HCT116 (cell line): Measurements from ENCODE around the gene TNIK. TPM values are rescaled to one million over a fixed set of nuclear protein-coding genes. Genes with fewer than 3 reads are reported as not detected.

ENCODE experiments used
- ATAC-seq: fragments of 200-7000 bp; cut with Tn5 transposase; 2 replicates; pipeline ENCODE4 v1.9.1; 2020; ENCODE audit warnings: mild to moderate bottlenecking, moderate library complexity
- BruUV-seq: library from RNA; stranded (reverse); fragments of 400-500 nt; replicated peaks from 2 replicates; lab custom pipeline; 2021; lab: Mats Ljungman, UMichigan
- CTCF ChIA-PET: fragments of 300-600 bp; sonication (Branson Sonifier 250); formaldehyde crosslinking; loops from one replicate; lab custom pipeline; 2021; ENCODE audit warnings: antibody characterized with exemption; lab: Charles Lee
- POLR2A ChIA-PET: fragments of 300-600, 350-600 bp; sonication (Branson Sonifier 250); formaldehyde crosslinking; loops from one replicate; lab custom pipeline; 2021; ENCODE audit warnings: antibody characterized with exemption; lab: Charles Lee
- RAD21 ChIA-PET, 2 experiments: fragments of 300-600 bp; sonication (Branson Sonifier 250); formaldehyde crosslinking; loops; one replicate each; lab custom pipeline; 2023; ENCODE audit warnings: low total read pairs in 2 of 2; ENCODE audit not compliant: uncharacterized antibody in 2 of 2, unreplicated experiment in 2 of 2, low non-redundant PET in 1 of 2; lab: Charles Lee
- DNase-seq: peaks from one replicate; pipeline ENCODE4 v3.0.0-alpha.2; 2010; ENCODE audit warnings: low read depth, low spot score
- H2AFZ ChIP-seq: fragments of 200-600 bp; shearing (Covaris generic), sonication (generic); 2 replicates; pipeline ENCODE4 v1.6.1; 2017; ENCODE audit warnings: low read depth, mixed run types, mixed read lengths, antibody characterized with exemption, low read length; ENCODE audit not compliant: poor library complexity, severe bottlenecking
- H3K27ac ChIP-seq: 2 replicates; pipeline ENCODE4 v1.5.1; 2012; ENCODE audit warnings: low read depth, low read length
- H3K27me3 ChIP-seq: fragments of 200-600 bp; sonication (generic); 2 replicates; pipeline ENCODE4 v1.6.1; 2016; ENCODE audit warnings: mixed run types, low read length, mixed read lengths; ENCODE audit not compliant: insufficient read depth
- H3K36me3 ChIP-seq, 2 experiments: fragments of 200-500 bp in 1 of 2; fragments of 200-600 bp in 1 of 2; sonication (Bioruptor generic) in 1 of 2; sonication (generic) in 1 of 2; 2 replicates each; pipeline versions ENCODE4 v1.5.1 to v1.6.1; 2014 to 2016; ENCODE audit warnings: low read length in 2 of 2, inconsistent platforms in 1 of 2, mixed read lengths in 1 of 2, mixed run types in 1 of 2; ENCODE audit not compliant: insufficient read depth in 2 of 2, control insufficient read depth in 1 of 2
- H3K4me1 ChIP-seq, 2 experiments: fragments of 200-600 bp in 1 of 2; sonication (generic) in 1 of 2; 2 replicates each; pipeline versions ENCODE4 v1.5.1 to v1.6.1; 2012 to 2017; ENCODE audit warnings: low read length in 2 of 2, inconsistent platforms in 1 of 2, mild to moderate bottlenecking in 1 of 2, mixed read lengths in 1 of 2, mixed run types in 1 of 2, moderate library complexity in 1 of 2; ENCODE audit not compliant: insufficient read depth in 2 of 2, control insufficient read depth in 1 of 2
- H3K4me2 ChIP-seq: fragments of 200-600 bp; sonication (generic); 2 replicates; pipeline ENCODE4 v1.6.1; 2017; ENCODE audit warnings: mixed run types, low read length, mixed read lengths
- H3K4me3 ChIP-seq, 2 experiments: fragments of 200-600 bp in 1 of 2; sonication (generic) in 1 of 2; replicated peaks in 1 of 2; 2 replicates each; pipeline ENCODE4 v1.5.1; 2011 to 2016; ENCODE audit warnings: low read length in 2 of 2, control low read depth in 1 of 2, low read depth in 1 of 2, mild to moderate bottlenecking in 1 of 2, mixed read lengths in 1 of 2, mixed run types in 1 of 2
- H3K79me2 ChIP-seq: fragments of 200-600 bp; sonication (generic); 2 replicates; pipeline ENCODE4 v1.6.1; 2017; ENCODE audit warnings: mild to moderate bottlenecking, mixed run types, low read length, moderate library complexity, mixed read lengths; ENCODE audit not compliant: insufficient read depth
- H3K9ac ChIP-seq: fragments of 200-600 bp; sonication (generic); 2 replicates; pipeline ENCODE4 v1.6.1; 2016; ENCODE audit warnings: low read length, mixed read lengths
- H3K9me2 ChIP-seq: fragments of 200-600 bp; sonication (generic), shearing (Covaris generic); 2 replicates; pipeline ENCODE4 v1.6.1; 2017; ENCODE audit warnings: mixed run types, mild to moderate bottlenecking, moderate library complexity; ENCODE audit not compliant: insufficient read depth
- H3K9me3 ChIP-seq, 2 experiments: fragments of 200-500 bp in 1 of 2; fragments of 200-600 bp in 1 of 2; sonication (Bioruptor generic) in 1 of 2; sonication (generic) in 1 of 2; 2 replicates each; pipeline ENCODE4 v1.6.1; 2014 to 2017; ENCODE audit warnings: low read length in 2 of 2, mixed read lengths in 2 of 2, inconsistent platforms in 1 of 2, low read depth in 1 of 2, mild to moderate bottlenecking in 1 of 2, mixed run types in 1 of 2, moderate library complexity in 1 of 2; ENCODE audit not compliant: control insufficient read depth in 1 of 2, insufficient read depth in 1 of 2
- H4K20me1 ChIP-seq: fragments of 200-600 bp; sonication (generic), shearing (Covaris generic); 2 replicates; pipeline ENCODE4 v1.6.1; 2017; ENCODE audit warnings: mixed run types, mild to moderate bottlenecking, moderate library complexity; ENCODE audit not compliant: insufficient read depth
- POLR2A ChIP-seq: IDR thresholded peaks from 2 replicates; pipeline ENCODE4 v1.7.0; 2011; ENCODE audit warnings: borderline replicate concordance; ENCODE audit not compliant: insufficient read depth, insufficient read length; ENCODE audit errors: extremely low read depth
- RAD21 ChIP-seq: IDR thresholded peaks from 2 replicates; pipeline ENCODE4 v1.6.1; 2012; ENCODE audit warnings: low read depth, mild to moderate bottlenecking
- intact Hi-C: fragments of 100-400 bp; cut with micrococcal nuclease; formaldehyde crosslinking; loops from 2 replicates; pipeline ENCODE4 v1.10.0; 2022
- total RNA-seq: library from RNA; stranded (reverse); gene quantifications from one replicate; pipeline ENCODE4 v1.2.1, GENCODE V29; 2021; ENCODE audit not compliant: unreplicated experiment
- TF ChIP-seq, protein P1 (sequence below): IDR thresholded peaks from 2 replicates; pipeline ENCODE4 v1.6.1; 2011; ENCODE audit warnings: mild to moderate bottlenecking, low read length, moderate library complexity; ENCODE audit not compliant: insufficient replicate concordance; ENCODE audit errors: extremely low read depth
- TF ChIP-seq, protein P2 (sequence below): IDR thresholded peaks from 2 replicates; pipeline ENCODE4 v1.6.1; 2012
- TF ChIP-seq, protein P3 (sequence below), 3 experiments: fragments of 200-600 bp in 1 of 3; sonication (generic) in 1 of 3; IDR thresholded peaks in 2 of 3; conservative IDR thresholded peaks in 1 of 3; 2 replicates each; pipeline ENCODE4 v1.5.1; 2012 to 2017; ENCODE audit warnings: low read depth in 2 of 3, low read length in 2 of 3, antibody characterized with exemption in 1 of 3, borderline replicate concordance in 1 of 3, control low read depth in 1 of 3, mild to moderate bottlenecking in 1 of 3, mixed read lengths in 1 of 3, mixed run types in 1 of 3, moderate library complexity in 1 of 3; ENCODE audit not compliant: insufficient read depth in 1 of 3

The TNIK gene
- total RNA-seq, 1 experiment from 2014 or later, result 24.1 TPM

DNA sequence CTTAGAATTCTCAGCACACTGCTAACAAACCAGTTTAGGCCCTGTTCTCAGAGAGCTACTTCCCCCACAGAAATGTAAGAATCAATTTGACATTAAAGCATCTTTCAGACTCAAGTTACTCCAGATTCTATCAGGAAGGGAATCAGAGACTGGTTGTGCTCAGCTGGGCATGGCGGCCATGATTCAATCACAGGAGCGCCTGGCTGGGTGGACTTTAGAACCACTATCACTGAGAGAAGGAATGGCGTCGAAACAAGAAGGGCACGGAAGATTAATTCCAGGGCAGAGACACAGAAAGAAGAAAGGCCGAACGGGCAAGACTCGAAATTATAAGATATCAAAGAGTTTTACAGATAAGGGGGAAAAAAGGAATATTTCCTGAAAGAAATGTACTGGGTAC, 6.2 kb downstream of the TNIK start (continued):
- TF ChIP-seq, protein P1, sequence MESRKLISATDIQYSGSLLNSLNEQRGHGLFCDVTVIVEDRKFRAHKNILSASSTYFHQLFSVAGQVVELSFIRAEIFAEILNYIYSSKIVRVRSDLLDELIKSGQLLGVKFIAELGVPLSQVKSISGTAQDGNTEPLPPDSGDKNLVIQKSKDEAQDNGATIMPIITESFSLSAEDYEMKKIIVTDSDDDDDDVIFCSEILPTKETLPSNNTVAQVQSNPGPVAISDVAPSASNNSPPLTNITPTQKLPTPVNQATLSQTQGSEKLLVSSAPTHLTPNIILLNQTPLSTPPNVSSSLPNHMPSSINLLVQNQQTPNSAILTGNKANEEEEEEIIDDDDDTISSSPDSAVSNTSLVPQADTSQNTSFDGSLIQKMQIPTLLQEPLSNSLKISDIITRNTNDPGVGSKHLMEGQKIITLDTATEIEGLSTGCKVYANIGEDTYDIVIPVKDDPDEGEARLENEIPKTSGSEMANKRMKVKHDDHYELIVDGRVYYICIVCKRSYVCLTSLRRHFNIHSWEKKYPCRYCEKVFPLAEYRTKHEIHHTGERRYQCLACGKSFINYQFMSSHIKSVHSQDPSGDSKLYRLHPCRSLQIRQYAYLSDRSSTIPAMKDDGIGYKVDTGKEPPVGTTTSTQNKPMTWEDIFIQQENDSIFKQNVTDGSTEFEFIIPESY, result no peak
- TF ChIP-seq, protein P2, sequence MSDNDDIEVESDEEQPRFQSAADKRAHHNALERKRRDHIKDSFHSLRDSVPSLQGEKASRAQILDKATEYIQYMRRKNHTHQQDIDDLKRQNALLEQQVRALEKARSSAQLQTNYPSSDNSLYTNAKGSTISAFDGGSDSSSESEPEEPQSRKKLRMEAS, result no peak

DNA sequence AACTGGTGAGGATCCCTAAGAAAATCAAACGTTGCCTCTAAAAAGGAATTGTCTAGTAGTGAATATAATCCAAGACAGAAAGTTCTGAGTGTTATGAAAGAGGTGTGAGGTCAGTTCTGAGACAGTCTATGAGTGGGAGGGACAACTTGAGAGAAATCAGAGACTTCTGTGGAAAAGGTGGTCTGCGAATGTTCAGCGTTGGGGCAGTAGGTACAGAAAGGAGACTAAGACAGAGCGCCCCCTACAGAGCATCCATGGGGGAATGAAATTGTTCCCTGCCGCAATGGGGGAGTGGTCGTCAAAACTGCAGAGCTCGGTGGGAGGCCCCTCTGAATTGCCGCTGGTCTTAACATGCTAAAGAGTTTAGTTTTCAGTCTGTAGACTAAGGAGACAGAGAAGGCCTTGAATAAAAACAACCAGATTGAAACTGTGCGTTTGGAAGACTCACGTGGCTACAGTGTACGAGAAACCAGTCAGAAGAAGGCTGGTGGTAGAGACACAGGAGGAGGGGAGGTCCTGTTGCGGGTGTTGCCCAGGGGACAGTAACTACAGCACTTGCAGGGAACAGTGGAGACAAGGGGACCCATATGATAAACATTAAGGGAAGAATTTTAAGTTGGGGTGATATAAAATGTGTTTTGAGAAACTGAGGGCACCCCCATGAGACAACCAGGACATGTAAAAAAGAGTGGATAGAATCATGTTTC, 6.9 kb downstream of the TNIK start:
- H3K79me2 ChIP-seq, result no peaks in the 10 kb centered on the region
- CTCF ChIA-PET, result no interaction called here

More for the DNA sequence above, 6.9 kb downstream of the TNIK start:
- intact Hi-C loops, result no loop called here
- ChIA-PET POLR2A (no interaction called here), RAD21 (no interaction called here)
- DNase-seq (no peak), ATAC-seq (no peak)
- Histone ChIP-seq H2AFZ (no peak overlapping the region), H3K27me3 (no peaks in the 10 kb centered on the region), H3K4me3 (no peak overlapping the region), H3K4me2 (no peak overlapping the region), H3K9ac (no peak overlapping the region), H4K20me1 (no peaks in the 10 kb centered on the region), H3K4me1 (peaks cover under 1 to 3% of the 10 kb centered on the region in 2 experiments; a peak in 2 of 4 replicates), H3K36me3 (no peaks in the 10 kb centered on the region), H3K9me2 (no peaks in the 10 kb centered on the region)
- no TSS peak for BruUV-seq
- TF ChIP-seq RAD21 (peak; percentile 36), POLR2A (no peak)
- TF ChIP-seq, protein P3, sequence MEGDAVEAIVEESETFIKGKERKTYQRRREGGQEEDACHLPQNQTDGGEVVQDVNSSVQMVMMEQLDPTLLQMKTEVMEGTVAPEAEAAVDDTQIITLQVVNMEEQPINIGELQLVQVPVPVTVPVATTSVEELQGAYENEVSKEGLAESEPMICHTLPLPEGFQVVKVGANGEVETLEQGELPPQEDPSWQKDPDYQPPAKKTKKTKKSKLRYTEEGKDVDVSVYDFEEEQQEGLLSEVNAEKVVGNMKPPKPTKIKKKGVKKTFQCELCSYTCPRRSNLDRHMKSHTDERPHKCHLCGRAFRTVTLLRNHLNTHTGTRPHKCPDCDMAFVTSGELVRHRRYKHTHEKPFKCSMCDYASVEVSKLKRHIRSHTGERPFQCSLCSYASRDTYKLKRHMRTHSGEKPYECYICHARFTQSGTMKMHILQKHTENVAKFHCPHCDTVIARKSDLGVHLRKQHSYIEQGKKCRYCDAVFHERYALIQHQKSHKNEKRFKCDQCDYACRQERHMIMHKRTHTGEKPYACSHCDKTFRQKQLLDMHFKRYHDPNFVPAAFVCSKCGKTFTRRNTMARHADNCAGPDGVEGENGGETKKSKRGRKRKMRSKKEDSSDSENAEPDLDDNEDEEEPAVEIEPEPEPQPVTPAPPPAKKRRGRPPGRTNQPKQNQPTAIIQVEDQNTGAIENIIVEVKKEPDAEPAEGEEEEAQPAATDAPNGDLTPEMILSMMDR (IDR thresholded peaks at IDR 0.05 in 2 of 3, conservative IDR thresholded peaks at IDR 0.05 in 1 of 3; ENCODE audit: borderline replicate concordance in 1 of 3, insufficient read depth in 1 of 3, low read depth in 2 of 3, low read length in 2 of 3), result peak in 2 of 3 experiments; percentile 57 to 59; a peak in 4 of 6 replicates
- TF ChIP-seq, all 23 proteins: peak for 2
- Histone ChIP-seq H3K27ac (no peak overlapping the region), H3K9me3 (no peaks in the 10 kb centered on the region)
